ENCODE data around the gene EHD4.

DNA sequence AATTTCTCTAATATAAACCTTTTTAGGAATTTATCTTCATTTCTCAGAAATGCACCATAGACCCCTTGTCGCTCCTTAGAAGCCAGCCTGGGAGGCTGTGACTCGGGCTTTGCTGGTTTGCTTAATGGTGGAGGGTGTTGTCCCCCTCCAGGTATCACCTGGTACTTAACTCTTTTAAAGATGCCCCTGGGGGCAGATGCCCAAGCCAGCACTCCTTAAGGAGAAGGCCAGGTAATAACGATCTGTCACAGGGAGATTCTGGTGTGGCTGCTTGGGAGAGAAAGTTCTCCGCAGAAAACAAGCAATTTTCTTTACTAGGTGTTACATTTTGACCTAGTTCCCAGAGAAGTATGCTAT, 22.3 kb downstream of the EHD4 start:
- no peak for TF ChIP-seq POLR2A (IDR thresholded peaks at IDR 0.05; ENCODE audit: low read depth, low read length)
- TF ChIP-seq POLR2AphosphoS5 (IDR thresholded peaks at IDR 0.05; ENCODE audit: low read depth, low read length) = no peak

Data from GM12892 (cell line).